HG03175 (cell line): ENCODE measurements around the gene KLF16.
A peak's percentile ranks its signal among the peaks of the same experiment; 100 is the strongest.

Source experiments
- ATAC-seq: cut with Tn5 transposase; IDR thresholded peaks from one replicate; pipeline ENCODE4 v1.9.1; 2021; ENCODE audit warnings: mild to moderate bottlenecking, moderate library complexity; ENCODE audit not compliant: unreplicated experiment

KLF16 gene

DNA sequence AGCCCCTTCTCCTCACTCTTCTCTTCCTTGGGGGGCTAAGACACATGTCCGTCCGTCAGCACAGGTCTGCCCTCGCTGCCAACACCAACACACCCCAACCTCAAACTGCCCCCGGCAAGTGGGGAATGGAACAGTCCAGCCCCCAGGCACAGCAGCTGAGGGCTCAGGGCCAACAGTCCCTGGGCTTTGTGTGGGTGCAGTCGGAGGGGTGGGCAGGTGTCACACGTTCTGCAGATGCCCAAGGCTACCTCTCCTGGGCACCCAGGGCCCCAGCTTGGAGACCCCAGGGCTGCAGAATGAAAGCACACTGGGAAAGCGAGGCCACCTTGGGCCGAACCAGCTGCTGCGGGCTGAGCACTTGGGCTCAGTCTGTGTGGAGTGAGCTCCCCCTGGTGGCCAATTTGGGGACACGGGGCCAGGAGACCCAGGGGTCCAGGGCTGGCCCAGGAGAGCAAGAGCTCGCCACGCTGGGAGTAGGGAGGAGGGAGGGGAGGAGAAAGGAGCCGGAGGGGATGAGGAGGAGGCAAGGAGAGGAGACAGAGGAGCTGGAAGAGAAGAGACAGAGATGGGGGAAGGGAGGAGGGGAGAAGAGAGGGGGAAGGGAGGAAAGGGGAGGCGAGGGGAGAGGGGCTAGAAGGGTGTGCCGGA, 37.3 kb downstream of the KLF16 start:
- no peak for ATAC-seq

- ATAC-seq, result no peak
Observed at GRCh38 chr19:1824252-1824622, 39.1 kb downstream of the KLF16 start.

DNA sequence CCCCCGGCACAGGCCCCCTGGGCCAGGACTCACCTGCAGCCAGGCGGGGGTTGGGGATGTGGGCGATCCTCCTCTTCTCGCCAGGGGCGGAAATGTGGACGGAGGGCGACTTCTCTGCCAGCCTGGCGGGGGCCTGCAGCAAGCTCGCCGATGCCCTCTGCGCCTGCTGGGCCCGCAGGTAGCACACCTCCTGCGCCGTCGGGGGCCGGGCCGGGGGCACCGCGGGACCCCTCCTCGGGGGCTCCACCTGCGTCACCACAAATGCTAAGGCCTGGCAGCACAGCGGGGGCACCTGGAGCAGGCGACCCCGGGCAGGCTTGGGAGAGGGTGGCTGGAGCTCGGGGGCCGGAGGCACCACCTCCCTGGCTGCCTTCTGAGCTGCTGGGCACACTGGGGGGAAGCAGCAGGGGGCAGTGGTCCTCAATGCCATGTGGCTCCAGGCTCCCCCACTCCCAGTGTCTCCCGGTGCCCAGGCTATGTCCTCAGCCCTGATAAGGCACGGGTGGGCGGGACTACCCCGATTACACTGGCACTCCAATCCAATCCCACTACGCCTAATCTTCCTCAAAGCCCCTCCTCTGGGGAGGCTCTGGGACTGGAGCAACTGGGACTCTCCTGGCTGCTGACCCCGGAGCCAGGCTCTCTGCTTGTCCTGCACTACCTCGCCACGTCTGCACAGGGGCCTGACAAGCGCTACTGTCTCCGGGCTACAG, 39.7 kb downstream of the KLF16 start:
- ATAC-seq, result no peak

DNA sequence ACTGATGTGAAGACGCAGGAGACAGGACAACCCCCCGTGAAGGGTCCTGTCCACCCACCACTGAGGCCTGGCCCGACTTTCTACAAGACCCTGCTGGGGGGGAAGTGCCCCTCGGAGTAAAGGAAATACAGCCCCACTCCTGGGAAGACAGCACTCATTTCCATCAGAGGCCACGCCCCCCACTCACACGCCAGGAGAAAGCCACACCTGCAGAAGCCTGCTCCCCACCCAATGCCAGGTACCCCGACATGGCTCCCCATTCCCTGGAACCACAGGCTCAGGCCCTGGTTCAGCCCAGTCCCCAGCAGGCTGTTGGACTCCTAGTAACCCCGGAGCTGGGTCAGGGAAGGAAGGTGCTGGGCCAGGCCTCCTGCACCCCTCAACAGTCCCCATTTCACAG, 40.4 kb downstream of the KLF16 start:
- ATAC-seq, result no peak

- no peak for ATAC-seq
Observed at GRCh38 chr19:1822210-1822609, 41.2 kb downstream of the KLF16 start.

- ATAC-seq, result no peak
Observed at GRCh38 chr19:1819341-1820255, 43.8 kb downstream of the KLF16 start.

DNA sequence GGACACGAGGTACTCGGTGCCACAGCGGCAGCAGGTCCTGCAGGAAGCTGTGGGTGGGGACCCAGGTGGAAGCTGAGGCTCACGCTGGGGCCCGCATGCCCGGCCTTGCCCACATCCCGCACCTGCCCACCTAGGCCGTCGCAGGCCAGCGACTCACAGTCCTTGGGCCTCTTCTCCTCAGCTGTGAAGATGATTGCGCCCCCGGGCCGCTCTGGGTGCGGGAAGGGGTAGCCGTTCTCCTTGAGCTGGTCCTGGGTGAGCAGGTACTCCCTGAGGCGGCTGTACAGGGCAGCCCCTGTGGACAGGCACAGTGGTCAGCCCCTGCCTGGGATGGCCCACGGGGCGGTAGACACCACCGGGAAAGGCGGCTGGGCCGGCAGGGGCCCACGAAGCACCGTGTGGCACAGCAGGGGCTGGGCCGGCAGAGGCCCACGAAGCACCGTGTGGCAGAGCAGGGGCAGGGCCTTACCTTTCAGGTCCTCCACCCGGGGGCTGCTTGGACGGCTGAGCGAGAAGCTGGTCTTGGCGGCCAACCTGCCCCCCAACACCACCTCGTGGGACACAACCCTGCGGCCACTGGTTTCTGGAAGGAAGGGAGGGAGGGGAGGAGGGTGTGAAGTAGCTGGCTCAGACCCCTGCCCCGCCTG, 44.7 kb downstream of the KLF16 start:
- no peak for ATAC-seq

- ATAC-seq, result no peak
Observed at GRCh38 chr19:1817553-1818179, 45.7 kb downstream of the KLF16 start.

GRCh38 chr19:1816530-1817298, 46.7 kb downstream of the KLF16 start:
- ATAC-seq, result no peak

DNA sequence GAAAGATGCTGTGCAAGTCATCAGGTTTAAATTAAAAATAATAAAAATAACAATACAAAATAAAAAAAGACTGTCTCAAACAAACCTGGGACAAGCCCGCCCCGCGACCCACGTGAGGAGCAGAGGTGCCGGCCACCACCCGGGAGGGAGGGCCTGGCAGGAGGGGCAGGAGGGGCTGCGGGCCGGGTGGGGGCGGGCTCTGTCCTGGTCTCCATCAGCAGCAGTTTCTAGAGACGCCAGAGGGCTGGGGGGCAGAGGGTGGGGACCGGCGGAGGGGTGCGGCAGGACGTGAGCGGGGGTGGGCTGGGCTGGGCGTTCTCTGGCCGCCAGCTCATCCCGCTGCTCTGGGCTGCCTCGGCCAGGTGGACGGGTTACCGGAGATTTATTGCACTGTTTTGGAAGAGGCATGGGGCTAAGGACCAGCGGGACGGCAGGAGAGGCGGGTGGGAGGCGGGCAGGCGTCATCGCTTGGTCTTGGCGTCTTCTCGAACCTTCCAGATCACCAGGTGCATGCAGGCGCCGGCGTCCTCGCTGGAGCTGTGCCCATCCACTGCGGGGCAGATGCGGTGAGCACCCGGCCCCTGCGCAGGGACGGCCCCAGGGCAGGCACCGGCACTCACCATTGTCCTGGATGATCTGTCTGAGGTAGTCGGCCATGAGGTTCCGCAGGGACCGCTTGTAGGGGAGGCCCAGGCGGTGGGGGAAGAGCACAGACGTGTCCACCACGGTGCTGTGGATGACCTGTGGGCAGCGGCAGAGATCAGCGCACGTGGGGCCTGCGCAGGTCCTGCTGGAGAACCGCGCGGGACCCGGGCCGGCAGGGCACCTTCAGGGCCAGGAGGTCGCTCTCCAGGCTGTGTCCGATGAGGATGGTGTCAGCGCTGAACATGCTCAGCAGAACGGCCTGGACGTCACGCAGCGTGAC, 47.5 kb downstream of the KLF16 start:
- no peak for ATAC-seq

- ATAC-seq, result no peak
Observed at GRCh38 chr19:1814833-1815604, 48.4 kb downstream of the KLF16 start.

GRCh38 chr19:1814391-1814790, 49.0 kb downstream of the KLF16 start:
- no peak for ATAC-seq

GRCh38 chr19:1813192-1814182, 49.9 kb downstream of the KLF16 start:
- no peak for ATAC-seq

GRCh38 chr19:1812426-1813191, 50.8 kb downstream of the KLF16 start:
- peak; percentile 71 for ATAC-seq

- peak; percentile 4 for ATAC-seq
Observed at GRCh38 chr19:1811942-1812425, 51.4 kb downstream of the KLF16 start, which contains the start of gene ATP8B3. Gene ATP8B3, minus strand, starts transcription at chr19:1812276. Its CDS starts 540 bp downstream, at chr19:1811736.

DNA sequence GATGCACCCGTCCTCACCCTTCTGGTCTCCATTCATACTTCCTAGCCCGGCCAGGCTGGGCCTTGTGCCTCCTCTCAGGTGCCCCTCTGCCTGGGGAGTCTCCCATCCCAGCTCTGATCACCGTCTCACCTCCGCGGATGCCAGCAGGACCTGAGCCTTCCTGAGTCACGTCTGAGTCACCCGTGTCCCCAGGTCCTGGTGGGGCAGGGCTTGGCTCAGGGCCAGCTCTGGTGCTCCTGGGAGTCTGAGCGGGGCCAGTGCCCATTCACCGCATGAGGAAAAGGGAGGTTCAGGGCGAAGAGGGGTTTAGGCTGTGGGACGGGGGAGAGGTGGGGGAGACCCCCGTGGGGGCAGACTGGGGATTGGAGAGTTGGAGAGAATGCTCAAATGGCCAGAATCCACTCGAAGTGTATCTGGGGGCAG, 51.9 kb downstream of the KLF16 start:
- ATAC-seq, result no peak
